Middle frontal gyrus (tissue), 1 donor: Measurements from ENCODE around the gene WNK2.
"Not testable (repeated sequence)": the region's sequence is repeated elsewhere in the genome, so short reads cannot be mapped to it uniquely, and the experiment has no call there.

Experiments used
- DNase-seq: peaks from one replicate; pipeline ENCODE4 v3.0.0-alpha.2; 2015; ENCODE audit warnings: low spot score; ENCODE audit errors: extremely low spot score

The WNK2 gene

GRCh38 chr9:93326056-93326455, 142.1 kb downstream of the WNK2 start:
- DNase-seq = no peak

DNA sequence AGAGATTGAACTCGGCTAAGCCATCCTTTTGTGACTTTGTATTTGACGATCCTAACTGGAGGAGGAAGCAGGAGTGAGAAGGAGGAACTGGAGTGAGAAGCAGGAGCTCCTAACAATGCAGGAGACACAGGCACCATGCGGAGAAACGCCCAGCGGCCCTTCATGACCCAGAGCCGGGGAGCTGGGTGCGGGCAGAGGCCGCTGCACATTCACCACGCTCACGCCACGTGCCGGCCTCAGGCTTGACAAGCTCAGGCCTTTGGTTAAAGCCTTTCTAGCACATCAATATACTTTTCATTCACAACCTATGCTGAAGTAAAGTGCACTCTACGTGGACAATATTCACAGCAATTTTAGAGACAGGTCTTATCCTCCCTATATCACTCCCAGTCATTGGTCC, 142.7 kb downstream of the WNK2 start:
- DNase-seq = no peak

DNA sequence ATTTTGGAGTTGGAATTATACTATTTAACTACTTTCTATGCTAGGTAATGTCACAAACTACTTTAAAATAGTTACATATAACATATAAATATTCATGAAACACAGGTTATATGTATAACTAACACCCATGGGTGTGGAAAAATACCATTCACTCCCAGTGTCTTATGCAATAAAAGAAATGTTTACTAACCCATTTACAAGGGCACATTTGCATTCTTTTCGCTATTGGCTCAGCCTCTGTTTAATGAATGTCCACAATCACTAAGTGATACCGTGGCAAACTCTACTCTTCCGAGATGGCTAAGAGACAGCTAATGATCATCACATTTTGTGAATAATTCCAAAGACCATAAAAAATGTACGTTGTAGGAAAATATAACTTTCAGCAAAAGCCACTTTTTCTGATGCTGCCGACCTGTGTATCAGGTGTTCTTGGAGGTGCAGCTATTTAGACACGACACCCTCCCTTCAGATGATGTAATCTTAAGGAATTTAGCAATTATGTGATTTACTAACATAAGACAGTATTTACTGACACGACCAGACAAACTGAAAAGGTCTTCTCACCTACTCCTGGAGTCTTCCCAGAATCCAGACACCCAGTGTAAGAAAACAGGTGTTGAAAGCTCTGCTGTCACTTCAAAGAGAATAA, 145.8 kb downstream of the WNK2 start:
- no peak for DNase-seq

DNA sequence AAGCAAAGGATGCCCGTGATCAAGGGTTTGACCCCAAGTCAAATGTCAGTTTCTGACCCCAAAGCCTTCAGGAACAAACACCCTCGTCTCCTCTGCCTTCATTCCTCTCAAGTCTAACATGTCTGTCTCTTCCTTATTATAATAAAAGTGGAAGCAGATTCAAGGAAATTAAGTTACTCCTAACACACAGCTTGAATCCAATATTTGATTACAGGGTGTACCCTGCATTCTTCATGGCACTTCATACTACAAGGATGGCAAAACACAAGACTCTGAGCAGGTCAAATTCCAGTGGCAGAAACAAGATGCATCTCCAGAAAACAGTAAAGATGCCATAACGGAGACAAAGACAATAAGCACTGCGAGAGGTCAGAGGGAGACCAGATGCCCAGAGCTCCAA, 148.4 kb downstream of the WNK2 start:
- DNase-seq = no peak

- DNase-seq = no peak
These were observed 152.8 kb downstream of the WNK2 start for GRCh38 chr9:93336720-93337119.

- not testable (repeated sequence) for DNase-seq
These were observed 154.3 kb downstream of the WNK2 start for GRCh38 chr9:93338196-93338595.

GRCh38 chr9:93340091-93340490, 156.2 kb downstream of the WNK2 start:
- no peak for DNase-seq

GRCh38 chr9:93341820-93342219, 157.9 kb downstream of the WNK2 start:
- DNase-seq = not testable (repeated sequence)

GRCh38 chr9:93342428-93342827, 158.5 kb downstream of the WNK2 start:
- DNase-seq = not testable (repeated sequence)

DNA sequence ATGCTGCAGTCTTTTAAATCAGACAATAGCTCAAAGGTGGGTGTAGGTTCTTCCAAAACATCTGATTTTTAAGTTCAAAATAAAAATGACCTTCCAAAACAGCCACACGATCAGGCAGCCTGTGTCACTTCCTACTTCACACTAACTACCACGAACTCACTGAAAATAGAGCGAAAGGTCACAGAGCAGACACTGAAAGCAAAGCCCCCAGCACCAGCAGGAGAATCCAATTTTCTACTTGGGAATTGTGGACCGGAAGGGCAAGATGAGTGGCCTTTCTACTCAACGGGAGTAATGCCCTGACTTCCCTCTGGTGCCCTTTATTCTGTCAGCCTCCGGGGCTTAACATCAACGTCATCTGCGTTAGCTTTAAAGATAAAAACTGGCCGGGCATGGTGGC, 159.7 kb downstream of the WNK2 start:
- DNase-seq = no peak

DNA sequence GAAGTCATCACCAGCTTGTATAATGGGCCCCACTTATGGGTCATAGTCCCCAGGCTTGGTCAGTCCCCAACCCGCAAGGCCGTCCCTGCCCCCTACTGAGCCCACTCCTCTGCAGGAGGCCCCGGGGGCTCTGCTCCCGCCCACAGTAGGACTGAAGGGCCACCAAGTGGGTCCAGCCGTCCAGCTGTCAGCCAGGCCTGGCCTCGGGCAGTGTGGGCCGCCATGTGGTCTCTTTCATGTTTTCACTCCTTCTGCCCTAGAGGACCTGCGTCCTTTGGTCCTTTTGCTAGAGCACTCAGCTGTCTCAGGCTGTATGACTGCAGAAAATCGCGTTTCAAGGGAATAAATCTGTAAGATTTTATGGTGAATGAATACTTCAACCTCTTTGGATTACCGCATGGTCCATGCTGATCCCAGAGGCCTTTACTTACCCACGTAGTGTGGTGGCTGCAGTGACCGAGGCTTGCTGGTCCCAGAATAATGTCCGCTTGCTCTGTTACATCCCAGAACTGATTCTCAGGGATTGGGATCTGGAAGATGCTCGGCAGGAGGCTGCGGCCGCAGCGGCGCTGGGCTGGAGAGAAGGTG, 161.8 kb downstream of the WNK2 start:
- DNase-seq = no peak

GRCh38 chr9:93346231-93347112, 162.5 kb downstream of the WNK2 start:
- DNase-seq = no peak

- not testable (repeated sequence) for DNase-seq
These were observed 163.5 kb downstream of the WNK2 start for GRCh38 chr9:93347371-93347975.

- DNase-seq = not testable (repeated sequence)
These were observed 169.7 kb downstream of the WNK2 start for GRCh38 chr9:93353413-93354310.

DNA sequence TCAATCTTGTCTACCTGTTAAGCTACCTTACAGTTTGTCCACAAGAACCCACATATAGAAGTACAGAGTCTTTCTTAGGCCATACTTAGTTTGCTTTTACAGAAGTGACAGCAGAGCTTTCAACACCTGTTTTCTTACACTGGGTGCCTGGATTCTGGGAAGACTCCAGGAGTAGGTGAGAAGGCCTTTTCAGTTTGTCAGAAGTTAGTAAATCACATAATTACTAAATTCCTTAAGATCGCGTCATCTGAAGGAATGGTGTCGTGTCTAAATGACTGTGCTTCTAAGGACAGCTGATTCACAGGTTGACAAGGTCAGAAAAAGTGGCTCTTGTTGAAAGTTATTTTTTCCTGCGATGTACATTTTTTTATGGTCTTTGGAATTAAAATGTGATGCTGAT, 170.5 kb downstream of the WNK2 start:
- DNase-seq = no peak

GRCh38 chr9:93355827-93356226, 171.9 kb downstream of the WNK2 start:
- DNase-seq = no peak

DNA sequence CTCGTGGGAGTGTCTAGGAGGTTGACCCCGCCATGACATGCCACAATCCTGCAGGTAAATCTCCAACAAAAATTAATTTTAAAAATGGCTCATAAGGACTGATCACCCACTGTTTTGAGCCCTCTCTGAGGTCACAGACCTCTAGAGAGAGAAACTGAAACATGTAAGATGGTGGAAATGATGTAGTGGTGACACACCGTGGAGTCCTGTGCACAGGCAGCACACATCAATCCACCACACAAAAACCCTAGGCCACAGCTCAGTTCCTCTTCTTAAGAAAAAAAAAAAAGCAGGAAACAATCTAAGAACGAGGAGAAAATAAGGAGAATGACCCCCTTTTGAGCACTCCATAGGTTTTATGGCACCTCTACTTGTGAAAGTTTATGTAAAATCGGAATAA, 173.7 kb downstream of the WNK2 start:
- no peak for DNase-seq

- not testable (repeated sequence) for DNase-seq
These were observed 176.0 kb downstream of the WNK2 start for GRCh38 chr9:93359907-93360306.

DNA sequence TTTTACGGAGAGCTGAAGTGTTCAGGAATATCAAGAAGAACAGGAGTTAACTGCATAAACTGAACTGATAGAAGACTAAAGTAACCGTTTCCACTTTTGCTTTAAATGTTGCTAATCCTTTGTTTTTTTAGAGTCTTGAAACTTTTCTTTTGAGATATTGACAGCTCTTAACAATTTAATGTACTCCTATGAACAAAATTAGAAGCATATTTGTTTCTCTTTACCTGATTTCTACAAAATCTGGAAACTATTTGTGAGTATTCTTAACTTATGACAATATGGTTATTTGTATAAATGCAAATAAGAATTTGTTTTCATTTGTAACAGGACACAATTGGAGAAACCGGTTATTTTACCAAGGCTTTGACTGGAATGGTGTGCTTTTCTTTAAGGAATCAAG, 178.1 kb downstream of the WNK2 start:
- no peak for DNase-seq

GRCh38 chr9:93364734-93365426, 180.9 kb downstream of the WNK2 start:
- DNase-seq = no peak
